ENCODE data around the gene COL4A1. TPM values are rescaled to one million over a fixed set of nuclear protein-coding genes. Genes with fewer than 3 reads are reported as not detected.

COL4A1 gene
- total RNA-seq, 3 donors from 2014 or later, result 118 to 1,008 (median 370) TPM

- intact Hi-C loops (cut with DNase I; ENCODE audit: low total_unique reads), result no loop called here
- Histone ChIP-seq H3K36me3 (no peaks in the 10 kb centered on the region), H3K27me3 (no peaks in the 10 kb centered on the region), H3K4me1 (no peaks in the 10 kb centered on the region), H3K27ac (no peak overlapping the region), H3K9me3 (no peaks in the 10 kb centered on the region), H3K4me3 (no peak overlapping the region)
- DNase-seq (ENCODE audit: low spot score in 2 of 2), result no peak
- no peak for TF ChIP-seq POLR2AphosphoS5 (IDR thresholded peaks at IDR 0.05)
- no peak for TF ChIP-seq POLR2A (IDR thresholded peaks at IDR 0.05)
- no peak for TF ChIP-seq CTCF (IDR thresholded peaks at IDR 0.05)
Measured at GRCh38 chr13:110195547-110196485, 111.1 kb downstream of the COL4A1 start.

DNA sequence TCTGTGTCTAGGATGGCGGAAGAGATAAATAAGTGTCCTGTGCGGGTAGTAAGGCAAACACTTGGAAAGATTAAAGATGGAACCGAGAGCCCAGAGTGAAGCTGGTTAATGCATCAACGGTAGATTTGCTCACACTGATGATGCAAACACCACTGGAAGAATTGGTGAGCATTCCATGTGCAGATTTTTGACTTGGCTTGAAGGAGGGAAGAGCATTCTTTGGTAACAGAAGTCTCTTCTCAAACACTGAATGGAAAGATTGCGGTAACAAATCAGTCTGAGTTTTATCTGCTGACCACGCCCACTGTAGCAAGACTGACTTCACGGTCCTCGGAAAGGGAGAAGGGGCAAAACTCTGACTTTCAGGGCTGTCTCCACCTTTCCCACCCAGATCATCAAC lies 112.5 kb downstream of the COL4A1 start:
- no peak for DNase-seq (ENCODE audit: low spot score in 2 of 2)
- no peaks in the 10 kb centered on the region for H3K36me3 ChIP-seq
- H3K4me1 ChIP-seq, result no peaks in the 10 kb centered on the region
- TF ChIP-seq POLR2A (IDR thresholded peaks at IDR 0.05) (no peak), POLR2AphosphoS5 (IDR thresholded peaks at IDR 0.05) (no peak), CTCF (IDR thresholded peaks at IDR 0.05) (no peak)
- H3K9me3 ChIP-seq, result no peaks in the 10 kb centered on the region
- intact Hi-C loops (cut with DNase I; ENCODE audit: low total_unique reads), result no loop called here
- no peak overlapping the region for H3K4me3 ChIP-seq
- H3K27me3 ChIP-seq, result no peaks in the 10 kb centered on the region
- H3K27ac ChIP-seq, result no peak overlapping the region

DNA sequence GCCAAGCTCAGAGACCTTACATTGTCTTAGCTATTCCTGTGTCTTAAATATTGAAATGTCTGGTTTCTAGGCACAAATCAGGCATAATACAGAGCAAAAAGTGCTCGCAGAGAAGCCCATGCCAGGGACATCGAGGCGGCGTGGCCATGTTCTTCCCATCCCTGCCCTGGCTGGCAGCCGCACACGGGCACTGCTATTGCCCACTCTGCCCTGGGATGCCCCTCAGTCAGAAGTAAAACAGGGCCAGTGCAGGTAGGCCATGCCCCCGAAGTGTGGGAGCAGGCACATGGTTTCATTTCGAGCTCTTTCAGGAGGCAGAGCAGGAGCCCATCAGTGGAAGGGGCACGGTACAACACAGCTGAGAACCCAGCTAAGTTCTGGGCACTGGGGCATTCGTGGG lies 113.5 kb downstream of the COL4A1 start:
- no peak overlapping the region for H3K27ac ChIP-seq
- H3K9me3 ChIP-seq, result no peaks in the 10 kb centered on the region
- TF ChIP-seq CTCF (IDR thresholded peaks at IDR 0.05) (no peak), POLR2AphosphoS5 (IDR thresholded peaks at IDR 0.05) (no peak), POLR2A (IDR thresholded peaks at IDR 0.05) (no peak)
- no peaks in the 10 kb centered on the region for H3K36me3 ChIP-seq
- intact Hi-C loops (cut with DNase I; ENCODE audit: low total_unique reads), result no loop called here
- H3K4me3 ChIP-seq, result no peak overlapping the region
- no peaks in the 10 kb centered on the region for H3K27me3 ChIP-seq
- DNase-seq (ENCODE audit: low spot score in 2 of 2), result no peak
- no peaks in the 10 kb centered on the region for H3K4me1 ChIP-seq

DNA sequence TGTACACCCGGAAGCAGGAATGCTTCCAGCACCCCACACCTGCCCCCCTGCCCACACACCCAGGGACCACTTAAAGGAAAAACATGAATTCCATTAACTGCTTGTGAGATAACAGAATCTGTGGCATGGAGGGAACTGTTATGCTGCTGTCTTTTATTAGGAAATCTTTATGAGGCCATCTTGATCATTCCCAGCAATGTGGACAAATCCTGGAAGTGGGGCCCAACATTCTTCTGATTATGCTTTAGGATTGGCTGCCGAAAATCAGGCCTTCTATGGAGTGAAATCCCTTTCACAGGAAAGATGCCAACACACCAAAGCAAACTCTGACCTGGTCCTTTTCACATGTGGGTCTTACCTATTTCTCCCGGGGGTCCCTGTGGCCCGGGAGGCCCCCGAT lies 114.5 kb downstream of the COL4A1 start:
- Histone ChIP-seq H3K36me3 (no peaks in the 10 kb centered on the region), H3K4me1 (no peaks in the 10 kb centered on the region), H3K27me3 (no peaks in the 10 kb centered on the region), H3K9me3 (no peaks in the 10 kb centered on the region), H3K27ac (no peak overlapping the region), H3K4me3 (no peak overlapping the region)
- DNase-seq (ENCODE audit: low spot score in 2 of 2), result no peak
- intact Hi-C loops (cut with DNase I; ENCODE audit: low total_unique reads), result no loop called here
- TF ChIP-seq CTCF (IDR thresholded peaks at IDR 0.05) (no peak), POLR2A (IDR thresholded peaks at IDR 0.05) (no peak), POLR2AphosphoS5 (IDR thresholded peaks at IDR 0.05) (no peak)

GRCh38 chr13:110187641-110188161 lies 119.3 kb downstream of the COL4A1 start:
- no peak overlapping the region for H3K27ac ChIP-seq
- no peak for DNase-seq (ENCODE audit: low spot score in 2 of 2)
- H3K27me3 ChIP-seq, result no peaks in the 10 kb centered on the region
- intact Hi-C loops (cut with DNase I; ENCODE audit: low total_unique reads), result no loop called here
- no peak overlapping the region for H3K4me3 ChIP-seq
- H3K36me3 ChIP-seq, result no peaks in the 10 kb centered on the region
- no peaks in the 10 kb centered on the region for H3K4me1 ChIP-seq
- no peaks in the 10 kb centered on the region for H3K9me3 ChIP-seq
- TF ChIP-seq POLR2AphosphoS5 (IDR thresholded peaks at IDR 0.05), result no peak
- TF ChIP-seq CTCF (IDR thresholded peaks at IDR 0.05), result no peak
- TF ChIP-seq POLR2A (IDR thresholded peaks at IDR 0.05), result no peak
